Osteoblast (primary cell): Measurements from ENCODE around the gene SNX24. TPM values are rescaled to one million over a fixed set of nuclear protein-coding genes. Genes with fewer than 3 reads are reported as not detected.

ENCODE experiments used
- DNase-seq: peaks from one replicate; pipeline ENCODE4 v3.0.0; 2011; ENCODE audit warnings: low spot score, mixed read lengths; ENCODE audit not compliant: insufficient read length; ENCODE audit errors: missing footprints
- H2AFZ ChIP-seq: 2 replicates; pipeline ENCODE4 v1.6.0; 2011; ENCODE audit warnings: mild to moderate bottlenecking, low read length
- H3K27ac ChIP-seq: 2 replicates; pipeline ENCODE4 v1.5.1; 2011; ENCODE audit warnings: mild to moderate bottlenecking, low read depth, low read length, moderate library complexity
- H3K27me3 ChIP-seq: 2 replicates; pipeline ENCODE4 v1.6.0; 2012; ENCODE audit warnings: mild to moderate bottlenecking, control low read depth, inconsistent platforms, low read length, moderate library complexity; ENCODE audit not compliant: insufficient read depth
- H3K36me3 ChIP-seq: 2 replicates; pipeline ENCODE4 v1.5.1; 2011; ENCODE audit warnings: mild to moderate bottlenecking, low read length, control low read depth, moderate library complexity; ENCODE audit not compliant: insufficient read depth
- H3K4me1 ChIP-seq: 2 replicates; pipeline ENCODE4 v1.5.1; 2011; ENCODE audit warnings: mild to moderate bottlenecking, low read length, control low read depth, moderate library complexity; ENCODE audit not compliant: insufficient read depth
- H3K4me2 ChIP-seq: 2 replicates; pipeline ENCODE4 v1.6.0; 2011; ENCODE audit warnings: mild to moderate bottlenecking, low read length; ENCODE audit not compliant: insufficient read depth
- H3K4me3 ChIP-seq: fragments of 200-600 bp; sonication (generic); 3 replicates; pipeline ENCODE4 v1.5.1; 2012; ENCODE audit warnings: mild to moderate bottlenecking, low read length, inconsistent platforms; ENCODE audit not compliant: insufficient read depth
- H3K79me2 ChIP-seq: 2 replicates; pipeline ENCODE4 v1.6.0; 2012; ENCODE audit warnings: mild to moderate bottlenecking, low read length, control low read depth, inconsistent platforms; ENCODE audit not compliant: insufficient read depth
- H3K9me3 ChIP-seq: 2 replicates; pipeline ENCODE4 v1.5.1; 2011; ENCODE audit warnings: low read depth, low read length, control low read depth
- H4K20me1 ChIP-seq: 2 replicates; pipeline ENCODE4 v1.6.0; 2012; ENCODE audit warnings: mild to moderate bottlenecking, low read length, control low read depth; ENCODE audit not compliant: insufficient read depth
- CTCF ChIP-seq: IDR thresholded peaks from 2 replicates; pipeline ENCODE4 v1.5.1; 2011; ENCODE audit warnings: mild to moderate bottlenecking, low read depth, low read length, moderate library complexity; ENCODE audit errors: extremely low read depth
- total RNA-seq: library from RNA; depleted of rRNA; stranded (reverse); fragments of >200 nt; gene quantifications from 2 replicates; pipeline ENCODE4 v1.2.3, GENCODE V29; 2012

Gene SNX24
- total RNA-seq, 1 donor = 26.4 TPM

- Histone ChIP-seq H3K79me2 (peaks cover 2% of the 10 kb centered on the region), H3K4me1 (peaks cover 6% of the 10 kb centered on the region), H3K9me3 (no peaks in the 10 kb centered on the region), H3K27me3 (no peaks in the 10 kb centered on the region), H2AFZ (no peak overlapping the region), H3K36me3 (no peaks in the 10 kb centered on the region), H4K20me1 (peaks cover 4% of the 10 kb centered on the region), H3K4me3 (no peak overlapping the region), H3K27ac (no peak overlapping the region), H3K4me2 (no peak overlapping the region)
- no peak for DNase-seq
- no peak for TF ChIP-seq CTCF
Measured at GRCh38 chr5:122929001-122929400, 83.6 kb downstream of the SNX24 start.

DNA sequence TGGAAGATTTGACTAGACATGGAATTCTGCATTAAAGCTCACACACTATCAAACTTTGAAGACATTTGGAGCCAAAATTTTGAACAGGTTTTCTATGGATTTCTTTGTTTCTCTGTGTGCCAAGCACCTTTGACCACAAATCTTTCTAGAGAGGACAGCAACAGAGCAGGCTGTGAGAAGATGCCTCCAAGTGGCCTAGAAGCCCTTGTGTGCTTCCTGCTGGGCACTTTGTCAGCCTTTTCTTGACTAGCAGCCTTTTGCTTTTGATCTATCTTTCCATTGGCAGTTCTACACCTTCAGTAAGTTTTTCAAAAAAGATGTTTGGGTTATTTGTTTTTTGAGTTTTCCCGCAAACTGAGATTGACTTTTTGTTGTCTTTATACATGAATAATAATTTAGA, 84.6 kb downstream of the SNX24 start:
- H3K27me3 ChIP-seq = no peaks in the 10 kb centered on the region
- peaks cover 4% of the 10 kb centered on the region for H4K20me1 ChIP-seq
- H3K9me3 ChIP-seq = no peaks in the 10 kb centered on the region
- no peak overlapping the region for H3K4me3 ChIP-seq
- no peaks in the 10 kb centered on the region for H3K36me3 ChIP-seq
- DNase-seq = no peak
- H3K27ac ChIP-seq = no peak overlapping the region
- H3K79me2 ChIP-seq = no peaks in the 10 kb centered on the region
- no peak for TF ChIP-seq CTCF
- H3K4me2 ChIP-seq = no peak overlapping the region
- no peaks in the 10 kb centered on the region for H3K4me1 ChIP-seq
- H2AFZ ChIP-seq = no peak overlapping the region

GRCh38 chr5:122933956-122934355, 88.5 kb downstream of the SNX24 start:
- no peak for DNase-seq
- Histone ChIP-seq H2AFZ (no peak overlapping the region), H3K36me3 (no peaks in the 10 kb centered on the region), H3K27ac (no peak overlapping the region), H3K4me1 (no peaks in the 10 kb centered on the region), H3K27me3 (no peaks in the 10 kb centered on the region), H3K4me2 (no peak overlapping the region), H4K20me1 (no peaks in the 10 kb centered on the region), H3K79me2 (no peaks in the 10 kb centered on the region), H3K9me3 (no peaks in the 10 kb centered on the region), H3K4me3 (no peak overlapping the region)
- TF ChIP-seq CTCF = no peak

DNA sequence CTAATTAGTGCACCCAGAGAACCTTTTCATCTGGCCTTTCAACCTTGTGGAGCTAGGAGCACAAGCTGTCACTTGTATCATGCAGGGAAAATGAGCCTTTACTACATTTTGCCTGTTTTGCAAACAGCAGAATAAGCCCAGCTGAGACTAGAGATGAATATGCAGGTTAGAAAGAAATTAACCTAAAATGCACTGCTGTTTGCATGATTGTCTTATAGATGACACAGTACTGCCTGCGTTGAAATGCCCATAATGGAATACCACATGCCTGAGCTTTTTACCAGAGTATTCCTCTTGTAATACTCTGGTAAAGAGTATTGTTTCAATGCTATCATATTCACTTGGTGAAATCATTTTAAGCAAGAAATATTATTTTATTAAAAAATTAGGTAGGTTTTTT, 90.7 kb downstream of the SNX24 start:
- Histone ChIP-seq H3K36me3 (no peaks in the 10 kb centered on the region), H3K4me3 (no peak overlapping the region), H3K27ac (no peak overlapping the region), H3K27me3 (no peaks in the 10 kb centered on the region), H2AFZ (no peak overlapping the region), H3K9me3 (no peaks in the 10 kb centered on the region), H3K79me2 (no peaks in the 10 kb centered on the region), H3K4me1 (no peaks in the 10 kb centered on the region), H3K4me2 (no peak overlapping the region), H4K20me1 (no peaks in the 10 kb centered on the region)
- TF ChIP-seq CTCF = no peak
- no peak for DNase-seq
